HepG2 (cell line): ENCODE results near the gene PHF13. TPM values are rescaled to one million over a fixed set of nuclear protein-coding genes. Genes with fewer than 3 reads are reported as not detected.
A peak's percentile ranks its signal among the peaks of the same experiment; 100 is the strongest.

Source experiments
- AGO1 ChIP-seq: fragments of 200-400 bp; formaldehyde crosslinking; IDR thresholded peaks from 2 replicates; pipeline ENCODE4 v1.6.1; 2017; ENCODE audit warnings: mild to moderate bottlenecking, low read depth, low read length, moderate library complexity; ENCODE audit not compliant: poor library complexity, severe bottlenecking
- ATF7-NPFF ChIP-seq: sonication (generic); formaldehyde crosslinking; IDR thresholded peaks from 2 replicates; pipeline ENCODE4 v1.8.1; 2023; ENCODE audit warnings: mild to moderate bottlenecking, low read depth, missing genetic modification reagents, moderate library complexity
- CBX1 ChIP-seq: IDR thresholded peaks from one replicate; pipeline ENCODE4 v1.6.1; 2016; ENCODE audit warnings: antibody characterized with exemption, low read depth
- ELF3 ChIP-seq: IDR thresholded peaks from 2 replicates; pipeline ENCODE4 v1.6.1; 2016; ENCODE audit warnings: missing genetic modification reagents, missing compliant biosample characterization
- FOSL2 ChIP-seq: sonication (generic); formaldehyde crosslinking; IDR thresholded peaks from 2 replicates; pipeline ENCODE4 v1.4.0; 2020; ENCODE audit warnings: missing genetic modification reagents
- GATAD2A ChIP-seq: IDR thresholded peaks from 2 replicates; pipeline ENCODE4 v1.6.1; 2016
- GFI1 ChIP-seq: sonication (generic); formaldehyde crosslinking; IDR thresholded peaks from 2 replicates; pipeline ENCODE4 v1.5.0; 2020; ENCODE audit warnings: missing genetic modification reagents, mild to moderate bottlenecking, borderline replicate concordance
- IRX3 ChIP-seq: sonication (generic); formaldehyde crosslinking; IDR thresholded peaks from 2 replicates; pipeline ENCODE4 v1.8.1; 2023; ENCODE audit warnings: mild to moderate bottlenecking, low read depth, missing genetic modification reagents, borderline replicate concordance
- MAZ ChIP-seq, 2 experiments: sonication (generic) in 1 of 2; formaldehyde crosslinking in 1 of 2; IDR thresholded peaks; 2 replicates each; pipeline versions ENCODE4 v1.5.0 to v1.6.1; 2012 to 2020; ENCODE audit warnings: low read depth in 2 of 2, mild to moderate bottlenecking in 2 of 2, borderline replicate concordance in 1 of 2, improper control_type of control experiment in 1 of 2, low read length in 1 of 2, missing genetic modification reagents in 1 of 2, moderate library complexity in 1 of 2
- MED13 ChIP-seq: sonication (generic); formaldehyde crosslinking; IDR thresholded peaks from 2 replicates; pipeline ENCODE4 v1.5.0; 2020; ENCODE audit warnings: missing genetic modification reagents
- MEIS2 ChIP-seq: sonication (generic); formaldehyde crosslinking; IDR thresholded peaks from 2 replicates; pipeline ENCODE4 v1.9.0; 2021; ENCODE audit warnings: mild to moderate bottlenecking, missing genetic modification reagents
- RBFOX2 ChIP-seq: fragments of 200-400 bp; formaldehyde crosslinking; IDR thresholded peaks from 2 replicates; pipeline ENCODE4 v1.6.1; 2017; ENCODE audit warnings: low read depth, mild to moderate bottlenecking, low read length
- RFXAP ChIP-seq: sonication (generic); formaldehyde crosslinking; IDR thresholded peaks from 2 replicates; pipeline ENCODE4 v1.4.0; 2020; ENCODE audit warnings: missing genetic modification reagents, borderline replicate concordance
- SETDB1 ChIP-seq: sonication (generic); formaldehyde crosslinking; IDR thresholded peaks from 2 replicates; pipeline ENCODE4 v1.5.1; 2020; ENCODE audit warnings: missing genetic modification reagents, mild to moderate bottlenecking, borderline replicate concordance
- SP1 ChIP-seq, 2 experiments: fragments of 450-650 bp in 1 of 2; sonication (generic) in 1 of 2; formaldehyde crosslinking in 1 of 2; IDR thresholded peaks; 2 replicates each; pipeline versions ENCODE4 v1.4.0 to v1.6.1; 2016 to 2020; ENCODE audit warnings: missing genetic modification reagents in 1 of 2
- SP2 ChIP-seq: sonication (generic); formaldehyde crosslinking; IDR thresholded peaks from 2 replicates; pipeline ENCODE4 v1.5.1; 2020; ENCODE audit warnings: mild to moderate bottlenecking, missing genetic modification reagents
- TMF1 ChIP-seq: sonication (generic); formaldehyde crosslinking; IDR thresholded peaks from 2 replicates; pipeline ENCODE4 v1.8.1; 2022; ENCODE audit warnings: low read depth, missing genetic modification reagents
- ZFX ChIP-seq: sonication (generic); formaldehyde crosslinking; IDR thresholded peaks from 2 replicates; pipeline ENCODE4 v1.4.0; 2020; ENCODE audit warnings: mild to moderate bottlenecking, low read depth, missing genetic modification reagents, moderate library complexity
- ZNF253 ChIP-seq: sonication (generic); formaldehyde crosslinking; IDR thresholded peaks from 2 replicates; pipeline ENCODE4 v1.8.0; 2022; ENCODE audit warnings: mild to moderate bottlenecking, missing genetic modification reagents, borderline replicate concordance
- ZNF788 ChIP-seq: sonication (generic); formaldehyde crosslinking; IDR thresholded peaks from 2 replicates; pipeline ENCODE4 v1.5.0; 2020; ENCODE audit warnings: mild to moderate bottlenecking, missing genetic modification reagents, borderline replicate concordance
- polyA plus RNA-seq, 8 experiments: library from polyadenylated mRNA; depleted of rRNA in 3 of 8; stranded (reverse) in 7 of 8; unstranded in 1 of 8; fragments of >200 nt; fragmentation: Illumina TruSeq in 4 of 8; extraction: Trizol in 4 of 8; gene quantifications; 2 replicates each; pipeline versions ENCODE4 v1.2.1 to v1.2.3, GENCODE V29; 2011 to 2016; ENCODE audit warnings: low read depth in 4 of 8, missing spikeins in 1 of 8, mixed read lengths in 1 of 8; ENCODE audit not compliant: insufficient read depth in 1 of 8
- total RNA-seq, 5 experiments: library from RNA; depleted of rRNA; stranded (reverse); fragments of >200 nt; fragmentation: Illumina TruSeq; extraction: Trizol; gene quantifications; 2 replicates each; pipeline ENCODE4 v1.2.3, GENCODE V29; 2016; ENCODE audit warnings: low read depth in 1 of 5
- TF ChIP-seq, protein P1 (sequence below): sonication (generic); formaldehyde crosslinking; IDR thresholded peaks from 2 replicates; pipeline ENCODE4 v1.8.0; 2022; ENCODE audit warnings: mild to moderate bottlenecking, missing genetic modification reagents
- TF ChIP-seq, protein P2 (sequence below): IDR thresholded peaks from 2 replicates; pipeline ENCODE4 v1.6.1; 2016; ENCODE audit warnings: missing genetic modification reagents, missing compliant biosample characterization
- TF ChIP-seq, protein P3 (sequence below), 2 experiments: sonication (generic) in 1 of 2; formaldehyde crosslinking in 1 of 2; IDR thresholded peaks; 2 replicates each; pipeline versions ENCODE4 v1.4.0 to v1.6.1; 2018 to 2020; ENCODE audit warnings: missing genetic modification reagents in 2 of 2, borderline replicate concordance in 1 of 2, low read depth in 1 of 2, mild to moderate bottlenecking in 1 of 2, missing biosample characterization in 1 of 2
- TF ChIP-seq, protein P4 (sequence below): sonication (generic); formaldehyde crosslinking; IDR thresholded peaks from 2 replicates; pipeline ENCODE4 v1.8.0; 2022; ENCODE audit warnings: missing genetic modification reagents, mild to moderate bottlenecking, moderate library complexity, borderline replicate concordance

The PHF13 gene
- total and polyA plus RNA-seq, 2 of the 13 experiments (the other 11 are each of a cell fraction or from before 2014, with no cell fraction given) = 4.7 to 7.4 TPM

DNA sequence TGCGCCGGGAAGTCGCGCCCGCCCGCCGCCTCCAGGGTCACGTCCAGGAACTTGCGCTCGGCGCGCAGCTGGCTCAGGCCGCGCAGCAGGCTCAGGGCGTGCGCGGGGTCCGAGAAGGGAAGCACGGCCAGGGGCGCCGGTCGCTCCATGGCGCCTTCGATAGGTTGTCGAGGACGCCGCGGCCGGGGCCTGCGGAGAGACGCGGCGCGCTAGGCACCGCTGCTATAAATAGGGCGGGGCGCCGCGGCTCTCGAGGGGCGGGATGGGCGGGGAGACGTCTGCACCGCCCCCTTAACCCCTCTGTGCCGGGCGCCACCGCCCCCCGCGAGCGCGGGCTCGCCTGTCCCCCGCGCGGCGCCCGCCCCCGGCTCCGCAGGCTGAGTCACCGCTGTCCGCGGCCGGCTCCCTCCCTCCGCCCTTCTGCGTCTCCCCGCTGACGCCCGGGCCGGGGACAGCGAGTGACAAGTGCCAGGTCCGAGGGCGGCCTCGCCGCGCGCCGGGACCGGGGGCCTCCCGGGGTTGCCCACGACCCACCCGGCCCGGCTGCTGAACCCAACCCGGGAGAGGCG is 10.8 kb upstream of the PHF13 start, which contains the start of gene KLHL21 (continued):
- TF ChIP-seq, protein P1, sequence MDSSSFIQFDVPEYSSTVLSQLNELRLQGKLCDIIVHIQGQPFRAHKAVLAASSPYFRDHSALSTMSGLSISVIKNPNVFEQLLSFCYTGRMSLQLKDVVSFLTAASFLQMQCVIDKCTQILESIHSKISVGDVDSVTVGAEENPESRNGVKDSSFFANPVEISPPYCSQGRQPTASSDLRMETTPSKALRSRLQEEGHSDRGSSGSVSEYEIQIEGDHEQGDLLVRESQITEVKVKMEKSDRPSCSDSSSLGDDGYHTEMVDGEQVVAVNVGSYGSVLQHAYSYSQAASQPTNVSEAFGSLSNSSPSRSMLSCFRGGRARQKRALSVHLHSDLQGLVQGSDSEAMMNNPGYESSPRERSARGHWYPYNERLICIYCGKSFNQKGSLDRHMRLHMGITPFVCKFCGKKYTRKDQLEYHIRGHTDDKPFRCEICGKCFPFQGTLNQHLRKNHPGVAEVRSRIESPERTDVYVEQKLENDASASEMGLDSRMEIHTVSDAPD = peak; percentile 61; the same call in 1 of the 2 replicates
- peak; percentile 95 for TF ChIP-seq MAZ (IDR thresholded peaks at IDR 0.05; ENCODE audit: borderline replicate concordance, low read depth, low read length)
- peak; percentile 82; the same call in 1 of the 2 replicates for TF ChIP-seq MAZ (CRISPR knock-in tag; IDR thresholded peaks at IDR 0.05; ENCODE audit: low read depth)
- TF ChIP-seq, protein P2, sequence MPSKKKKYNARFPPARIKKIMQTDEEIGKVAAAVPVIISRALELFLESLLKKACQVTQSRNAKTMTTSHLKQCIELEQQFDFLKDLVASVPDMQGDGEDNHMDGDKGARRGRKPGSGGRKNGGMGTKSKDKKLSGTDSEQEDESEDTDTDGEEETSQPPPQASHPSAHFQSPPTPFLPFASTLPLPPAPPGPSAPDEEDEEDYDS (CRISPR knock-in tag) = peak; percentile 90
- TF ChIP-seq IRX3 (CRISPR knock-in tag) = 0 out of 2 replicates have a peak, but pooled peaks have one; percentile 44
- TF ChIP-seq CBX1 = peak; percentile 74
- TF ChIP-seq, protein P3, sequence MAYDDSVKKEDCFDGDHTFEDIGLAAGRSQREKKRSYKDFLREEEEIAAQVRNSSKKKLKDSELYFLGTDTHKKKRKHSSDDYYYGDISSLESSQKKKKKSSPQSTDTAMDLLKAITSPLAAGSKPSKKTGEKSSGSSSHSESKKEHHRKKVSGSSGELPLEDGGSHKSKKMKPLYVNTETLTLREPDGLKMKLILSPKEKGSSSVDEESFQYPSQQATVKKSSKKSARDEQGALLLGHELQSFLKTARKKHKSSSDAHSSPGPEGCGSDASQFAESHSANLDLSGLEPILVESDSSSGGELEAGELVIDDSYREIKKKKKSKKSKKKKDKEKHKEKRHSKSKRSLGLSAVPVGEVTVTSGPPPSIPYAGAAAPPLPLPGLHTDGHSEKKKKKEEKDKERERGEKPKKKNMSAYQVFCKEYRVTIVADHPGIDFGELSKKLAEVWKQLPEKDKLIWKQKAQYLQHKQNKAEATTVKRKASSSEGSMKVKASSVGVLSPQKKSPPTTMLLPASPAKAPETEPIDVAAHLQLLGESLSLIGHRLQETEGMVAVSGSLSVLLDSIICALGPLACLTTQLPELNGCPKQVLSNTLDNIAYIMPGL (CRISPR knock-in tag; IDR thresholded peaks at IDR 0.05; ENCODE audit: borderline replicate concordance in 1 of 2, low read depth in 1 of 2) = no peak; a peak in 2 of 4 replicates
- no peak for TF ChIP-seq SETDB1 (CRISPR knock-in tag)
- no peak; the same call in 1 of the 2 replicates for TF ChIP-seq MED13 (CRISPR knock-in tag)
- TF ChIP-seq, protein P4, sequence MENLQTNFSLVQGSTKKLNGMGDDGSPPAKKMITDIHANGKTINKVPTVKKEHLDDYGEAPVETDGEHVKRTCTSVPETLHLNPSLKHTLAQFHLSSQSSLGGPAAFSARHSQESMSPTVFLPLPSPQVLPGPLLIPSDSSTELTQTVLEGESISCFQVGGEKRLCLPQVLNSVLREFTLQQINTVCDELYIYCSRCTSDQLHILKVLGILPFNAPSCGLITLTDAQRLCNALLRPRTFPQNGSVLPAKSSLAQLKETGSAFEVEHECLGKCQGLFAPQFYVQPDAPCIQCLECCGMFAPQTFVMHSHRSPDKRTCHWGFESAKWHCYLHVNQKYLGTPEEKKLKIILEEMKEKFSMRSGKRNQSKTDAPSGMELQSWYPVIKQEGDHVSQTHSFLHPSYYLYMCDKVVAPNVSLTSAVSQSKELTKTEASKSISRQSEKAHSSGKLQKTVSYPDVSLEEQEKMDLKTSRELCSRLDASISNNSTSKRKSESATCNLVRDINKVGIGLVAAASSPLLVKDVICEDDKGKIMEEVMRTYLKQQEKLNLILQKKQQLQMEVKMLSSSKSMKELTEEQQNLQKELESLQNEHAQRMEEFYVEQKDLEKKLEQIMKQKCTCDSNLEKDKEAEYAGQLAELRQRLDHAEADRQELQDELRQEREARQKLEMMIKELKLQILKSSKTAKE (CRISPR knock-in tag) = no peak
- TF ChIP-seq FOSL2 (CRISPR knock-in tag) = peak; percentile 84
- peak; percentile 54; the same call in 1 of the 2 replicates for TF ChIP-seq ATF7-NPFF (CRISPR knock-in tag)
- TF ChIP-seq MEIS2 (CRISPR knock-in tag) = peak; percentile 48; the same call in 1 of the 2 replicates
- TF ChIP-seq GATAD2A = no peak; the same call in 1 of the 2 replicates
- TF ChIP-seq TMF1 = no peak
- TF ChIP-seq SP1 (IDR thresholded peaks at IDR 0.05) = no peak
- peak; percentile 74 for TF ChIP-seq SP1 (CRISPR knock-in tag; IDR thresholded peaks at IDR 0.05)
- TF ChIP-seq RFXAP (CRISPR knock-in tag) = no peak
- TF ChIP-seq ZNF788 (CRISPR knock-in tag) = no peak
- peak; percentile 74 for TF ChIP-seq ZFX (CRISPR knock-in tag)
- no peak for TF ChIP-seq AGO1
- TF ChIP-seq ZNF253 = no peak
- no peak for TF ChIP-seq SP2
- peak; percentile 94 for TF ChIP-seq RBFOX2
- TF ChIP-seq ELF3 = peak; percentile 63
- 0 out of 2 replicates have a peak, but pooled peaks have one; percentile 48 for TF ChIP-seq GFI1
